HG03354 (cell line): ENCODE results near the gene HRH2.
"Not testable (repeated sequence)": the region's sequence is repeated elsewhere in the genome, so short reads cannot be mapped to it uniquely, and the experiment has no call there.

Experiments used
- ATAC-seq: cut with Tn5 transposase; IDR thresholded peaks from one replicate; pipeline ENCODE4 v1.9.1; 2021; ENCODE audit warnings: mild to moderate bottlenecking; ENCODE audit not compliant: unreplicated experiment, poor library complexity, severe bottlenecking

HRH2 gene

GRCh38 chr5:175752826-175753535 is 95.1 kb downstream of the HRH2 start:
- ATAC-seq = no peak

GRCh38 chr5:175753536-175754402 is 95.9 kb downstream of the HRH2 start:
- no peak for ATAC-seq

- ATAC-seq = not testable (repeated sequence)
Observed at GRCh38 chr5:175759991-175760390, 102.1 kb downstream of the HRH2 start.
